GM18858 (cell line): ENCODE results near the gene OPHN1.
"Not testable (repeated sequence)": the region's sequence is repeated elsewhere in the genome, so short reads cannot be mapped to it uniquely, and the experiment has no call there.

ENCODE experiments used
- ATAC-seq: cut with Tn5 transposase; IDR thresholded peaks from one replicate; pipeline ENCODE4 v1.9.1; 2021; ENCODE audit not compliant: unreplicated experiment

OPHN1 gene

DNA sequence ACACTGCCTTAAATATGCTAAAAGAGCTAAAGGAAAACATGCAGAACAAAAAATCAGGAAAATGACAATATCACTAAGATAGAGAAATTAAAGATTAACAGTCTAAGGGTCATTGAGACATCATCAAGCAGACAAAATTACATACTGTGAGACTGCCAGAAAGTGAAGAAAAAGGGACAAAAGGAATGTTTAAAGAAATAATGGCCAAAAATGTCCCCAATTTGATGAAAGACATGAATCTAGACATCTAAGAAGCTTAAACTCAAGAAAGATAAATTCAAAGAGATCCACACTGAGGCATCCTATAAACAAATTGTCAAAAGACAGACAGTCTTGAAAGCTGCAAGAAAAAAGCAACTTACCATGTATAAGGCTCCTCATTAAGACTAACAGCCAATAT, 63.7 kb downstream of the OPHN1 start:
- ATAC-seq = no peak

DNA sequence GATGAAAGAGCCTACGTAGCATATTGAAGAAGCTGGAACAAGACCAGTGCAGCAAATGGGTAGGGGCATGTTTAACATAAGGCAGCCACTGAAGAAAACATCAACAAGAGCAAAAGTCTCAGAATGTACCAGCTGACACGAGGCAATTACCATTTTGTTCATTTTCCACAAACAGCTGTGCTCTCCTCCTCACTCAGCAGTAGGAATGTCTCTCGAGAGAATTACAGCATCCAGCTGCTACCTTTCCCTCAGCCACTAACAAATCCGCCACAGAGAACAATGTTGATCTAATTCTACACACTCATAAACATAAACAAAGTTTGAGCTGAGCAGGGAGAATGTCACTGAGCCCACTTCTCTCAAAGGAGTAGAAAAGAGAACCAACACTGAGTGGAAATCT, 68.0 kb downstream of the OPHN1 start:
- no peak for ATAC-seq

DNA sequence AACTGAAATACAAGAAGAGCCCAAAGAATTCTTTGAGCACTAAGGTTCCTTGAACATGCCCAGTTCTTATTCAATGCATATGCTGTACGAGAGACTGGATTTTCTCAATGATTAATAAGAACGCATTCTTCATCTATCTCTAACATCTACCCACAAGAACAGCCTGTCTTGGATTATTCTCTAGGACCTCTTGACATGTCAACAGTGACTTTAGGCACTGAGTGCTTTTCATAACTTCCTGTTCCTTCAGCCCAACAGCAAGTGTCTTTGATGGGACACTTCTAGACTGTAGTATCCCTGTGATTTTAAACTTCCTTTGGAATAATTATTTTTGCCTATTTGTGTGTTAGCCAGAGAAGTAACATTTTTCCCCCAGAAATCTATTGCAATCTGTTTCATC, 69.3 kb downstream of the OPHN1 start:
- no peak for ATAC-seq

DNA sequence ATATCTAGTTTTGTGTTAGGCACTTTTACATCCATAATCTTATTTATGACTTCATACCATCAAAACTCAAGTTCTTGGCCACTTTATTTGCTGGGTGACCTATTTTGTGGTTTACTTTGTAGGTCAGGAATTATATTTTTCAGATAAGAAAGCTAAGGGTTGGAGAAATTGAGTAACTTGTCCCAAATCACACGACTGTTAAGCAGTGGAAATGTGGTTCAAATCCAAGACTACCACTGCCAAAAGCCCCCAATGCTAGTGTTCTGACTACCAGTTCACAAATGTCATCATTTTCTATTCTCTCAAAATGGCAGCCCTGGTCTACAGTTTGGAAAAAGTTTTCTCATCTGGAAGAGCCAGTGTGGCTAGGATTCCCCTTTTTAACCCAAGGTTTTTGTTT, 74.6 kb downstream of the OPHN1 start:
- no peak for ATAC-seq

DNA sequence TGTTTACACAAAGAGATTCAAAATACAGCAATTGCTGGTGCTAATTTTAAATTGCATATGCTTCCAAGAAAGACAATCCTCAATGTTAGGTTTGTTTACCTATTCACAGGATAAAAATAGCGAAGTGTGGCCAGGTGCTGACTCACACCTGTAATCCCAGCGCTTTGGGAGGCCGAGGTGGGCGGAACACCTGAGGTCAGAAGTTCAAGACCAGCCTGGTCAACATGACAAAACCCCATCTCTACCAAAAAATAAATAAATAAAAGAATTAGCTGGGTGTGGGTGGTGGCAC, 77.7 kb downstream of the OPHN1 start:
- ATAC-seq = no peak

DNA sequence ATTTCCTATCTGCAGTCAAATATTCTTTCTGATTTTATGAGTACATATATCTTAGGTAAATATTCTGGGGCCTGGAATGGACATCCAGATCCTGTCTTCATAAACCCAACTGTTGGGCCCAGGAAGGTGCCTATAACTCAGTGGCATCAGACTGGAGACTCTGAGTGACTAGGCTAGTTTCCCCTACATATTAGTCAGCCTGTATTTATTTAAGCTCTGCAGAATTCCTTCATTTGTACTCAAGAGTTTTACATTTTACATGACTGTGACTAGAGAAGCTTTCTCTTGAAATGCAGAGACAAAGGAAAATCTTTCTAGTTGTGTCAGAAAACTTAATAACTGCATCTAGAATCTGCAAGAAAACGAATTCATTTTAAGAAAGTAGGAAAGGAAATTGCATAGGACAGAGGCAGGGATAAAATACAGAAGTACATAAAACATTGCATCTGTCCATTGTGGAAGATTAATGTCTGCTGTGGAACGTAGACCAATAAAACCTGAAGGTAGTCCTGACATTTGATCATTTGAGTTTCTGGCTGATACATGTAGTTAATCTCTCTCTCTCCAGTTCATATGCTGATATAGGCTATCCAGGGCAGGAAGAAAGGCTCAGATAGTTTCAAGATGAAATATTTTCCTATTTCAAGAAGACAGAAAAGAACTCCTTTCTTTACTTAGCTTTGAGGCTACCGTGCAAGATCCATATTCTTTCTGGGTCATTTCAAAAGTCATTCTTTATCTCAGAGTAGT, 78.2 kb downstream of the OPHN1 start:
- no peak for ATAC-seq

DNA sequence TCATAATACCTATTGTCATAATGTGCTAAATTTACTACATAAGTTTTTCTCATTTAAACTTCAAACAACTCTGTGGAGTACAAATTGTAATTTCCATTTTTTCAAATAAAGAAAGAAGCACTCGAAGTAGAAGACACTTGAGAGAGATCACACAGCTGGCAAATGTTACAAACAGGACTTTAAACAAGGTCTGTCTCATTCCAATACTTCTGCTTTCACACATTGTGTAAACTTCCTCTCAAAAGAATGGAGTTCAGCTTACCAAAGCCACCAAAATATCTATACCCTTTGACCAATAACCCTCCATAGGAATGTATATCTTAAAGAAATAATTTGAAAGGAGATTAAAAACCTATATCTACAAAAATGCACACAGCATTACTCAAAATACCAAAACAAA, 88.3 kb downstream of the OPHN1 start:
- ATAC-seq = no peak

DNA sequence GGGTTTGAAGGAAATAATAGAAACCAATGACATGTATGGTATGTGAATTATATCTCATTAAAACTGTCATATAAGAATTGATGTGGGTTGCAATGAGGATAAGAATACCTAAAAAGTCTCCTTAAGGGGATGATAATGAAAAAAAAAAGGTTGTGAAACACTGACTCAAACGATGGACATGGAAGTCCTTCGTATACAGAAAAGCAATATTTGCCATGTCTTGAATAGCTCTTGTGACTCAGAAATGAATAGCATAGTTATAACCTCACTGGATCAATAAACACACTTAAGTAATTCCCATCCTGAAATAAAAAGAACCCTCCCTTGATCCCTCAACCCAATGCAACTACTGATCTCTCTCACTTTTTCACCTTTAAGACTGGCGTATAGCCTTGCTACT, 89.7 kb downstream of the OPHN1 start:
- ATAC-seq = no peak

DNA sequence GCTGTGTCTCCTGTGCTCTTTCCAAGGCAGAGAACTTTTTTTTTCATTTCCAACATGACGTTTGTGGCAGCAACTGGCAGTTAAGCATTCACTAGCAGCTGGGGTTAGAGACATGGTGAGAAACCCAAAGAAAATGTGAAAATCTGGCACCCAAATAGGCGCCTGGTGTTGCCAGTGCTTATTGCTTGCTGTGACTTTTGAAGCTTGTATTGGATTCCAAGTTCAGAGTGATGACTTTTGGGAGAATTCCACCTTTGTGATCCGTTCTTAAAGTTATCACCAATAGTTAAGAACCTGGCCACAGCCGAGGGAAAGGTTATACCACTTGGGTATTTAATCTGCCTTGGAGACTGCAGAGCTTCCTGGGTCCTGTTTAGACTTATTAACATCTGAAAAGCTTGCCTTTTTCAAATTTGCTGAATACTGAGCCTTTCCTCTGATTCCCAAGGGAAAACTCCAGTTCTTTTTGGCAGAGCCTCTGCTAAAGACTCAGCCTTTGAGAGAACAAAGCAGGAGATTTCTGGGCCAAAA, 101.0 kb downstream of the OPHN1 start:
- ATAC-seq = no peak

DNA sequence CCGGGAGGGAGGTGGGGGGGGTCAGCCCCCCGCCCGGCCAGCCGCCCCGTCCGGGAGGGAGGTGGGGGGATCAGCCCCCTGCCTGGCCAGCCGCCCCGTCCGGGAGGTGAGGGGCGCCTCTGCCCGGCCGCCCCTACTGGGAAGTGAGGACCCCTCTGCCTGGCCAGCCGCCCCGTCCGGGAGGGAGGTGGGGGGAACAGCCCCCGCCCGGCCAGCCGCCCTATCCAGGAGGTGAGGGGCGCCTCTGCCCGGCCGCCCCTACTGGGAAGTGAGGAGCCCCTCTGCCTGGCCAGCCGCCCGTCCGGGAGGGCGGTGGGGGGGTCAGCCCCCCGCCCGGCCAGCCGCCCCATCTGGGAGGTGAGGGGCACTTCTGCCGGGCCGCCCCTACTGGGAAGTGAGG, 106.5 kb downstream of the OPHN1 start:
- not testable (repeated sequence) for ATAC-seq

DNA sequence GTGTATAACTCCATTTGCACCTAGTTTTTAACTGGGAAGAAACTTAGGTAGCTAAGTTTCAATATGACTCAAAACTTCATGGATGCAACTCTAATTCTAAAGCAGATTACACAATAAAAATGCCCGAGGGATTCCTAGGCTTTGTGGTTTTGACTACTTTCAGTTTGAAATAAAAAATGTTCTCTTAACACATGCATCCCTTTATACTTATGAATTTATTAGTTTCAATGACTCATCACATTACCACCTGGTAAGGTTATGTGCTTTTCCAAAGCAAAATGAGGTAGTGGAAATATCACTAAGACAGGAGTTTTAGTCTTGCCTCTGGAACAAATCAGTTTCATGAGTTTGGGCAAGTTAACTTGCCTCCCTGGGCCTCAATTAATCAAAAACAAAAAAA, 125.5 kb downstream of the OPHN1 start:
- ATAC-seq = no peak

DNA sequence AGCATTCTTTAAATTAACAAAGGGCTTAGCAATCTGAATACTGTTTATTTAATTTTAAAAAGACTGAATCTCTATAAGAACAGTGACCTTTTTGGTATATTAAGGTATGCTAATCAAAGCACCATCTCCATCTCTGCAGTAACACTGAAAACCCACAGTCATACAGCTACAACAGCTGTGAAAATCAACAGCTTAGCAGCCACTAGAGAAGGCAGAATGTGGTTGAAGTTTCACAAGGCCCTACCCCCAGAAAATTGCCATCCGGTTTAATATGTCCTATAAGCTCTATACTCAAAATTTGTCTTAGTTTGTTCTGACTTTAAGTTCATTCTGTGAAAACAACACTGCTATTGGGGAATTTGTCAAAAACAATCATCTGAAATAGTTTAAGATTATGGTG, 128.7 kb downstream of the OPHN1 start:
- no peak for ATAC-seq

DNA sequence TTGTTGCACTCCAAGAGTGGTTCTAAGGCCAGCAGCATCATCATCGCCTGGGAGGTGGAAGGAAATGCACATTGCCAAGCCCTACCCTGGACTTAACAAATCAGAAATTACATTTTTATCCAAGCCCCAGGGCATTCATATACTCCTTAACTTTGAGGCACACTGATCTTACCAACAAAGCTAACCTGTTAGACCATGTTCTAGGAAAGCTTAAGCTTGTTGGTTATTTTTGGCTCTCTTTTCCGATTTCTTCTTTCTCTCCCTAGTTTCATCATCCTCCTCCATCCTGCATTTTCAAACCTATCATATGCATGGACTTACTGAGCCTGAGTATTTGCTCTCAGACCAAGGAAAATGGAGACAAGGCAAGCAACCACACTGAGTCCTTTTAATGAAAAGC, 133.4 kb downstream of the OPHN1 start:
- no peak for ATAC-seq

DNA sequence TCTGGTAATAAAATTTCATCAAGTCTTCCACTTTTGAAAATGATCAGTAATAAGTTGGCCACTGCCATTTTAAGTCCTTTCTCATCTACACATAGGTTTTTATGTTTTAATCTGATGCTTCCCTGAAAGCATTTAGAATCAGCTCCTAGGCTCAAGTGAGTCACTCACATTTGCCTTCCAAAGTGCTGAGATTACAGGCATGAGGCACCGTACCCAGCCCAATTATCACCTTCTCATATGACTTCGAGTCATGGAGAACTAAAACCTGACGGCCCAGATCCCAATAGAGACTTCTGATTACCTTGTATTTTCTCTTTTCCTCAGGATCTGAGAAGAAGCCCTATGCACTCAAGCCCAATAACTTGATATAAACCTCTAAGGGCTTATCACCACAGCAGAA, 140.8 kb downstream of the OPHN1 start:
- no peak for ATAC-seq

DNA sequence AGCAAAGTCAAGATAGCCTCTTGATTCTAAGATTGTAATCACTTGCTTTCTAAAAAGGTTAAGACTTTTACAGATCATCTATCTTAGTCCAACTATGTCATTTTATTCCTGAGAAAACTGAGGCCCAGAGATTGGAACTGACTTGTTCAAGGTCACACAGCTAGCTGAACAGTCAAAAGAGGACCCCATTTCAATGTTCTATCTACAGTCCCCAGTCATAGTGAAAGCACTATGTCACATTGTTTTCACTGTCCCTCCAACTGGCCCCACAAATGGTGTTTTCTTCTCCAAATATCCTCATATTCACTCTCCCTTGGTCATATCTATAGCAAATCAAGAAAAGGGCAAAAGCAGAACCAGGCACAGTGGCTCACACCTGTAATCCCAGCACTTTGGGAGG, 145.2 kb downstream of the OPHN1 start:
- ATAC-seq = no peak

DNA sequence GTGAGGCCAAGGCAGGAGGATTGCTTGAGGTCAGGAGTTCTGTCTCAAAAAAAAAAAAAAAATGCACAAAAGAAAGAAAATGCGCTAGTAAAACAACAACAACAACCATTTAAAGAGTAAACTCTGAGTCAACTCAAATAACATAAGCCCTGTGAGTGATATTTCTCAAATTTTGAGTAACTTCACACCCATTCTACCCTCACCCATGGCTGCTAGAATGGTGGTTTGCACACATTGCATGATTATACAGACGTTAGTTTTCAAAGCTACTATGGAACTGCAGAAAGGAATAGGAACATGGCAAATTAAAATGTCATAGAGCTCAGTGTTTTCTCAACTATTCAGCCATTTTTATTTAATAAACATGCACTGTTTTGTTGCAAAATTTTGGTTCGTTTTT, 145.9 kb downstream of the OPHN1 start:
- no peak for ATAC-seq

DNA sequence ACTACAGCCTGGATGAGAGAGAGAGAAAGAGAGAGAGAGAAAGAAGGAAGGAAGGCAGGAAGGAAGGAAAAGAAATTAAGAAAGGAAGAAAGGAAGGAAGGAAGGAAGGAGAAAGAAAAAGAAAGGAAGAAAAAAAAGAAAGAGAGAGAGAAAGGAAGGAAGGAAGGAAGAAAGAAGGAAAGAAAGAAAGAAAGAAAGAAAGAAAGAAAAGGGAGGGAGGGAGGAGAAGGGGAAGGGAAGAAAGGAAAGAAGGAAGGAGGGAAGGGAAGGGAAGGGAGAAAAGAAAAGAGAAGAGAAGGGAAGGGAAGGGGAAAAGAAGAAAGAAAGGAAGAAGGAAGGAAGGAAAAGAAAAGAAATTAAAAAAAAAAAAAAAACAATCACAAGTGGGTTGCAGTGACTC, 146.3 kb downstream of the OPHN1 start:
- ATAC-seq = no peak

DNA sequence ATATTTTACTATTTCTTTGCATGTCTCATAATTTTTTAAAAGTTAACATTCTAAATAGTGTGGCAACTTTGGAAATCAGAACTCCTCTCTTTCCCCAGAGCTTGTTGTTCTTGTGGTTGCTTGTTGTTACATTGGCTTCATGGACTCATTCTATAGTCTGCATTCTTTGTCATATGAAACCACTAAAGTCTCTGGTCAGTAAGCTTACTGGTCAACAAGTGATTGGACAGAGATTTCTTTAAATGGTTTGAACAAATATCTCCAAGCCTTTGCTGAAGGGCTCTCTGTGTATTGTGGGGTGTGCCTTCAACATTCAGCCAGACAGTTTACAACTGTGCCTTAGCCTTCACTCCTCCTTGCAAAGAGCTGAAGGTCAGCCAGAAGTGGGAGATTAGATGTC, 147.2 kb downstream of the OPHN1 start:
- no peak for ATAC-seq

DNA sequence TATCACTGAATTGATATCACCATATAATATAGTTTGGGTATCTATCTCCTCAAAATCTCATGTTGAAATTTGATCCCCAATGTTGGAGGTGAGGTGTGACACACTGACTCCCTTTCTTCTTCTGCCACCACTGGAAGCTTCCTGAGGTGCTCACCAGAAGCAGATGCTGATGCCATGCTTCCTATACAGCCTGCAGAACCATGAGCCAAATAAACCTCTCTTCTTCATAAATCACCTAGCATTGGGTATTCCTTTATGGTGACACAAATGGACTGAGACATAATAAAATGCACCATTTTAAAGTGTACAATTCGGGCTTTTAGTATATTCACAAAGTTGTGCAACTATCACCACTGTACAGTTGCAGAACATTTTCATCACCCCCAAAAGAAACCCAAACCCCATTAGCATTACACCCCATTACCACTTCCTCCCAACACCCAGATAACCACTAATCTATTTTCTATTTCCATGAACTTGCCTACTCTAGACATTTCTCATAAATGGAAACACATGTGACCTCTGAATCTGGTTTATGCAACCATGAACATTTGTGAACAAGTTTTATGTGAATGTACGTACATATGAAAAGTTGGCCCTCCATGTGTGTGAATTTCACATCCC, 148.9 kb downstream of the OPHN1 start:
- no peak for ATAC-seq

DNA sequence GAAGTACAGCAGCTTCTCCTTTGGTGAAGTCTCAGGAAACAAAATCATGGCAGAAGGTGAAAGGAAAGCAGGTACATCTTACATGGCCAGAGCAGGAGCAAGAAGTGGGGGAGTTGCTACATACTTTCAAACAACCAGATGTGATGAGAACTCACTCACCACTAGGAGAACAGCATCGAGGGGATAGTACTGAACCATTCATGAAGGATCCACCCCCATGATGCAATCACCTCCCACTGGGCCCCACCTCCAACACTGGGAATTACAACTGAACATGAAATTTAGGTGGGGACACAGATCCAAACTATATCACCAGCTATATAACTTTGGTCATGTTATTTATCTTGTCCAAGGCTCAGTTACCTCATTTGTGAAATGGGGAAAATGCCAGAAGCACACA, 159.4 kb downstream of the OPHN1 start:
- no peak for ATAC-seq

DNA sequence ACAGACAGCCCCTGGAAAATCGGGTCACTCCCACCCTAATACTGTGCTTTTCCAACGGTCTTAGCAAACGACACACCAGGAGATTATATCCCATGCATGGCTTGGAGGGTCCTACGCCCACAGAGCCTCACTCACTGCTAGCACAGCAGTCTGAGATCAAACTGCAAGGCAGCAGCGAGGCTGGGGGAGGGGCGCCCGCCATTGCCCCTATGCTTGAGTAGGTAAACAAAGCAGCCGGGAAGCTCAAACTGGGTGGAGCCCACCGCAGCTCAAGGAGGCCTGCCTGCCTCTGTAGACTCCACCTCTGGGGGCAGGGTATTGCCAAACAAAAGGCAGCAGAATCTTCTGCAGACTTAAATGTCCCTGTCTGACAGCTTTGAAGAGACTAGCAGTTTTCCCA, 168.5 kb downstream of the OPHN1 start:
- not testable (repeated sequence) for ATAC-seq

DNA sequence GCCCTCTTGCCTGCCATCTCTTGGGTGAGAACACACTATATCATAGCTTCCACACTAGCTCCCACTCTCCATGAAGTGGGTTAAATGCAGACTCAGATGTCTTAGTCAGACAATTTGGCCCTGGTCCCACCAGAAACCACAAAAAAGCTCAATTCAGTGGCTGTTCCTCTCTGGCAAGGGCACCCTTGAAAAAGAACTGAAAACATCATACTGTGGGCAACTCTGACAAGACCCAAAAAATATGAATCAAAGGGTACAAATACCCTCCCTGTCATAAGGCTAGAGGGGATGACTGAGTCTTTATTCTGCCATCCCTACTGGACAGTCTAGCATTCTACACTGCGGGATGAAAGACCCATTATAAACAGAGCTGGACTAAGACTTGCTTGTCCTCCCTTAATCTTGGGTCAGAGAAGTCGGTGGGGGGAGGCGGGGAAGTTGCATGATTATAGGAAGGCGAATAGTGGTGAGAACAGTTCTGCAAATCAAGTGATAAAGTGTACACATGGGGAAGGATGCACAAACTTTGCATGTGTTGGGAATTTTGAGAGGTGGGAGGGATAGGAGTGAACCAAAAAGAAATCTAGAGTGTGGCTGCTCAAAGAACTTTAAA, 172.1 kb downstream of the OPHN1 start:
- no peak for ATAC-seq

DNA sequence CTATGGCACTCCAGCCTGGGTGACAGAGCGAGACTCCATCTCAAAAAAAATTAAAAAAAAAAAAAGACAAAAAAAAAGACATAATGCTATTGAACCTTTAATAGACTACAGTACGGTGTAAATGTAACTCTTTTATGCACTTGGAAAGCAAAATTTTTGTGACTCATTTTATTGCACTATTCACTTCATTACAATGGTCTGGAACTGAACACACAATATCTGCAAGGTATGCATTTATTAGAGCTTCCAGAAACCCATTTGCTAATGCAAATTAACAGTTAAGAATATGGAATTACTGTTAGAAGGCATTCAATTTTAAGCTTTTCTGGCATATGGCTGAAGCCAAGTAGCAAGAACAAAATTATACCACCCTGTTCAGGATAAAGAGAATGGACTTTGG, 176.3 kb downstream of the OPHN1 start:
- ATAC-seq = no peak
